ENCODE results near the gene EPB42.
"Not testable (repeated sequence)": the region's sequence is repeated elsewhere in the genome, so short reads cannot be mapped to it uniquely, and the experiment has no call there.

EPB42 gene

GRCh38 chr15:43235536-43235935 lies 14.7 kb upstream of the EPB42 start:
- Mint-ChIP-seq H3K27me3 (peaks cover 28% of the 10 kb centered on the region), H3K27ac (ENCODE audit: low read depth) (no peak overlapping the region), H3K9me3 (no peaks in the 10 kb centered on the region), H3K4me1 (no peaks in the 10 kb centered on the region), H3K36me3 (ENCODE audit: insufficient read depth) (no peaks in the 10 kb centered on the region), H3K4me3 (no peak overlapping the region)
- DNase-seq (ENCODE audit: low spot score in 2 of 2) (no peak), ATAC-seq (replicated peaks; ENCODE audit: extremely low read depth, poor library complexity, severe bottlenecking) (no peak)

- no peaks in the 10 kb centered on the region for H3K4me1 Mint-ChIP-seq
- no peak for DNase-seq (ENCODE audit: low spot score in 2 of 2)
- H3K27ac Mint-ChIP-seq (ENCODE audit: low read depth): no peak overlapping the region
- no peak overlapping the region for H3K4me3 Mint-ChIP-seq
- H3K27me3 Mint-ChIP-seq: peaks cover 16% of the 10 kb centered on the region
- H3K9me3 Mint-ChIP-seq: no peaks in the 10 kb centered on the region
- no peaks in the 10 kb centered on the region for H3K36me3 Mint-ChIP-seq (ENCODE audit: insufficient read depth)
- ATAC-seq (replicated peaks; ENCODE audit: extremely low read depth, poor library complexity, severe bottlenecking): no peak
Observed at GRCh38 chr15:43232289-43232874, 11.6 kb upstream of the EPB42 start.

GRCh38 chr15:43230640-43231115 lies 9.9 kb upstream of the EPB42 start:
- no peaks in the 10 kb centered on the region for H3K36me3 Mint-ChIP-seq (ENCODE audit: insufficient read depth)
- peaks cover 14% of the 10 kb centered on the region for H3K27me3 Mint-ChIP-seq
- ATAC-seq (replicated peaks; ENCODE audit: extremely low read depth, poor library complexity, severe bottlenecking) (no peak), DNase-seq (ENCODE audit: low spot score in 2 of 2) (no peak)
- H3K9me3 Mint-ChIP-seq: no peaks in the 10 kb centered on the region
- H3K27ac Mint-ChIP-seq (ENCODE audit: low read depth): no peak overlapping the region
- no peak overlapping the region for H3K4me3 Mint-ChIP-seq
- peaks cover 4% of the 10 kb centered on the region for H3K4me1 Mint-ChIP-seq

- H3K36me3 Mint-ChIP-seq (ENCODE audit: insufficient read depth): no peaks in the 10 kb centered on the region
- no peak for ATAC-seq (replicated peaks; ENCODE audit: extremely low read depth, poor library complexity, severe bottlenecking)
- peaks cover 8% of the 10 kb centered on the region for H3K4me1 Mint-ChIP-seq
- DNase-seq (ENCODE audit: low spot score in 2 of 2): no peak
- no peaks in the 10 kb centered on the region for H3K9me3 Mint-ChIP-seq
- peaks cover 7% of the 10 kb centered on the region for H3K27me3 Mint-ChIP-seq
- H3K27ac Mint-ChIP-seq (ENCODE audit: low read depth): no peak overlapping the region
- no peak overlapping the region for H3K4me3 Mint-ChIP-seq
Observed at GRCh38 chr15:43229977-43230376, 9.2 kb upstream of the EPB42 start.

- Mint-ChIP-seq H3K4me3 (no peak overlapping the region), H3K4me1 (peaks cover 8% of the 10 kb centered on the region), H3K36me3 (ENCODE audit: insufficient read depth) (no peaks in the 10 kb centered on the region), H3K9me3 (no peaks in the 10 kb centered on the region), H3K27ac (ENCODE audit: low read depth) (no peak overlapping the region), H3K27me3 (peaks cover 9% of the 10 kb centered on the region)
- DNase-seq (ENCODE audit: low spot score in 2 of 2) (no peak), ATAC-seq (replicated peaks; ENCODE audit: extremely low read depth, poor library complexity, severe bottlenecking) (no peak)
Observed at GRCh38 chr15:43226436-43227305, 5.9 kb upstream of the EPB42 start.

GRCh38 chr15:43225950-43226255 lies 5.1 kb upstream of the EPB42 start:
- H3K4me1 Mint-ChIP-seq; DNase-seq (ENCODE audit: low spot score in 2 of 2); H3K4me3 Mint-ChIP-seq; H3K9me3 Mint-ChIP-seq; H3K27ac Mint-ChIP-seq (ENCODE audit: low read depth); ATAC-seq (replicated peaks; ENCODE audit: extremely low read depth, poor library complexity, severe bottlenecking); H3K36me3 Mint-ChIP-seq (ENCODE audit: insufficient read depth): not testable (repeated sequence)
- H3K27me3 Mint-ChIP-seq: peaks cover 15% of the 10 kb centered on the region

- no peak overlapping the region for H3K4me3 Mint-ChIP-seq
Observed at GRCh38 chr15:43225201-43225949, 4.6 kb upstream of the EPB42 start.

GRCh38 chr15:43221422-43221821 lies 604 bp upstream of the EPB42 start:
- Mint-ChIP-seq H3K4me3 (no peak overlapping the region), H3K27me3 (peaks cover 27% of the 10 kb centered on the region), H3K27ac (ENCODE audit: low read depth) (no peak overlapping the region), H3K4me1 (peaks cover 19% of the 10 kb centered on the region), H3K36me3 (ENCODE audit: insufficient read depth) (no peaks in the 10 kb centered on the region), H3K9me3 (no peaks in the 10 kb centered on the region)
- DNase-seq (ENCODE audit: low spot score in 2 of 2) (no peak), ATAC-seq (replicated peaks; ENCODE audit: extremely low read depth, poor library complexity, severe bottlenecking) (no peak)

More at GRCh38 chr15:43225201-43225949, 4.6 kb upstream of the EPB42 start:
- Mint-ChIP-seq H3K4me1 (peaks cover 14% of the 10 kb centered on the region), H3K27me3 (peaks cover 20% of the 10 kb centered on the region), H3K36me3 (ENCODE audit: insufficient read depth) (no peaks in the 10 kb centered on the region), H3K27ac (ENCODE audit: low read depth) (no peak overlapping the region), H3K9me3 (no peaks in the 10 kb centered on the region)
- peak; percentile 82 for ATAC-seq (replicated peaks; ENCODE audit: extremely low read depth, poor library complexity, severe bottlenecking)
- peak in 1 of 2 donors; percentile 41 for DNase-seq (ENCODE audit: low spot score in 2 of 2)

- peaks cover 11% of the 10 kb centered on the region for H3K4me1 Mint-ChIP-seq
- peak; percentile 55 for ATAC-seq (replicated peaks; ENCODE audit: extremely low read depth, poor library complexity, severe bottlenecking)
- DNase-seq (ENCODE audit: low spot score in 2 of 2): no peak
- peak overlapping the region; percentile 6 for H3K4me3 Mint-ChIP-seq
- no peaks in the 10 kb centered on the region for H3K9me3 Mint-ChIP-seq
- no peaks in the 10 kb centered on the region for H3K36me3 Mint-ChIP-seq (ENCODE audit: insufficient read depth)
- peak overlapping the region; percentile 9 for H3K27ac Mint-ChIP-seq (ENCODE audit: low read depth)
- H3K27me3 Mint-ChIP-seq: peaks cover 27% of the 10 kb centered on the region
Observed at GRCh38 chr15:43219929-43220928, 589 bp downstream of the EPB42 start.

- no peaks in the 10 kb centered on the region for H3K9me3 Mint-ChIP-seq
- DNase-seq (ENCODE audit: low spot score in 2 of 2) (no peak), ATAC-seq (replicated peaks; ENCODE audit: extremely low read depth, poor library complexity, severe bottlenecking) (peak; percentile 45)
- H3K4me3 Mint-ChIP-seq: no peak overlapping the region
- H3K27me3 Mint-ChIP-seq: peaks cover 21% of the 10 kb centered on the region
- H3K27ac Mint-ChIP-seq (ENCODE audit: low read depth): no peak overlapping the region
- no peaks in the 10 kb centered on the region for H3K36me3 Mint-ChIP-seq (ENCODE audit: insufficient read depth)
- peaks cover 11% of the 10 kb centered on the region for H3K4me1 Mint-ChIP-seq
Observed at GRCh38 chr15:43218908-43219706, 1.7 kb downstream of the EPB42 start.

GRCh38 chr15:43215961-43216360 lies 4.9 kb downstream of the EPB42 start:
- no peaks in the 10 kb centered on the region for H3K36me3 Mint-ChIP-seq (ENCODE audit: insufficient read depth)
- no peaks in the 10 kb centered on the region for H3K9me3 Mint-ChIP-seq
- ATAC-seq (replicated peaks; ENCODE audit: extremely low read depth, poor library complexity, severe bottlenecking) (no peak), DNase-seq (ENCODE audit: low spot score in 2 of 2) (no peak)
- no peak overlapping the region for H3K27ac Mint-ChIP-seq (ENCODE audit: low read depth)
- H3K4me1 Mint-ChIP-seq: peaks cover 11% of the 10 kb centered on the region
- no peak overlapping the region for H3K4me3 Mint-ChIP-seq
- H3K27me3 Mint-ChIP-seq: peaks cover 17% of the 10 kb centered on the region
